GM19397 (cell line): ENCODE data around the gene HDAC5.
A peak's percentile ranks its signal among the peaks of the same experiment; 100 is the strongest.
"Not testable (repeated sequence)": the region's sequence is repeated elsewhere in the genome, so short reads cannot be mapped to it uniquely, and the experiment has no call there.

ENCODE experiments used
- ATAC-seq: cut with Tn5 transposase; IDR thresholded peaks from one replicate; pipeline ENCODE4 v1.9.1; 2021; ENCODE audit warnings: mild to moderate bottlenecking, moderate library complexity; ENCODE audit not compliant: unreplicated experiment

Gene HDAC5

GRCh38 chr17:44112284-44113280 lies 10.9 kb downstream of the HDAC5 start:
- no peak for ATAC-seq

DNA sequence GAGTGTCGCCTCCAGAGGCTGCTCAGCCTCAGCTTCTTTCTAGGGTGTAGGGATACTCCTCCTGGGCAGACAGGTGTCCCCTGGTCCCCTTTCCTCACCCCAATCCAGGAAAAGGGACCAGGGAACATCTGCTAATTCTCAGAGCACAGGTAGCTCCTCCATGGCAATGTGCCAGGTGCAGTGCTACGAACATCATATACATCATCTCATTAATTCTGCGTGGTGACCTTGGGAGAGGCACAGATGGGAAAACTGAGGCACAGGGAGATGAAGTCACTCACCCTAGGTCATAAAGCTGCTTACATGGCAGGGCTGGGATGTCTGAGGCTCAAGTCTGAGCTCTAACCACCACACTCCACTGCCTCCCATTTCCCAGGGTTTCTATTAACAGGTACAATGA lies 11.7 kb downstream of the HDAC5 start:
- no peak for ATAC-seq

- peak; percentile 55 for ATAC-seq
These were observed 12.4 kb downstream of the HDAC5 start for GRCh38 chr17:44110823-44111633.

DNA sequence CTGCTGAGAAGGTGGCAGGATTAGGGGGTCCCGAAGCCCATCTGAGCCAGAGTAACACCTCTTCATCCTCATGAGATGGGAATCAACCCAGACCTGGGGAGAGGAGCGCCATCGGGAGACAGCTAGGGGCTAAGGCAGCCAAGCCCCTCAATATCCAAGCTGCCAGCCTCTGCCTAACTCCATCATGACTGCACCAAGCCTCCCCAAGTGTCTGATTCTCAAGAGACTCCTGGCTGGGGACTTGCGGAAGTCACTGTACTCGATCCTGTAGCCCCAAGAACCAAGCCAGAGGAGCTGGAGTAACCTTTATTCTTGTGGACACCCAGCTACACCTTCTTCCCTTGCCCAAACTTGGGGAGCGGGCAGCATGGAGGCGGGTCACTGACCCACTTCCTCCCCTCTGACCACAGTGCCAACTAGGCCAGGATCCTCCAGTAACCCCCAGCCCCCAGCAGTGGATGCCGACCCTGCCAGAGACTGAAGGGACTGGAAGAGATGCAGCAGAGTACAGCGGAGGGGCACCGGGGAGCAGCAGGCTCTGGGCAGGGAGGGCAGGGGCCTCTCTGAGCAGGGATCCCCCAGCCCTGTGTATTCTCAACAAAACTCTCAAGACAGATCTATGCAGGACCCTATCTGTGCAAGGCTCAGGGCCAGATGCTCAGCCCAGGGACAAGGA lies 13.3 kb downstream of the HDAC5 start:
- no peak for ATAC-seq

DNA sequence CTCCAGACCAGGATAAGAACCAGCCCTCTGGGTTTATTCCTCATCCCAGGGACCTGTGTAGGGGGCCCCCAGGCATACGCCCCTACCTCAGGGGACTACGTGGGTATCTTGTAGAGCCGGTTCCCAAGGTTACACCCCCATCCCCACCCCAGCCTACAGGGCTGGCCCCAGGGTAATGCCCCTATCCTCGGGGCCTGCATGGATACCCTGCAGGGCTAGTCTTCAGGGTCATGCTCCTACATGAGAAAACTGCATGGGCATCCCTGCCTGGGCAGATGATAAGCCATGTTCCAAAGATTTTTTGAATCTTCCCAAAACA lies 14.2 kb downstream of the HDAC5 start:
- ATAC-seq: no peak

- no peak for ATAC-seq
These were observed 14.8 kb downstream of the HDAC5 start for GRCh38 chr17:44108440-44109311.

DNA sequence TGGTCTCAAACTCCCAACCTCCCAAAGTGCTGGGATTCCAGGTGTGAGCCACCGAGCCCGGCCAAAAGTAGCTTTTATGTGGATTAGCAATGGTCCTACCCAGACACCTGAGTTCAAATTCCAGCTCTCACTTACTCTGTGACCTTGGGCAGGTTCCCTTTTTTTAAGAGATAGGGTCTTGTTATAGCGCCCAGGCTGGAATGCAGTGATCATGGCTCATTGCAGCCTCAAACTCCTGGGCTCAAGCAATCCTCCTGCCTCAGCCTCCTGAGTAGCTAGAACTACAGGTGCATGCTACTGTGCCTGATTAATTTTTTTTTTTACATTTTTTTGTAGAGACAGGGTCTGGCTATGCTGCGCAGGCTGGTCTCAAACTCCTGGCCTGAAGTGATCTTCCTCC lies 16.6 kb downstream of the HDAC5 start:
- ATAC-seq: no peak

DNA sequence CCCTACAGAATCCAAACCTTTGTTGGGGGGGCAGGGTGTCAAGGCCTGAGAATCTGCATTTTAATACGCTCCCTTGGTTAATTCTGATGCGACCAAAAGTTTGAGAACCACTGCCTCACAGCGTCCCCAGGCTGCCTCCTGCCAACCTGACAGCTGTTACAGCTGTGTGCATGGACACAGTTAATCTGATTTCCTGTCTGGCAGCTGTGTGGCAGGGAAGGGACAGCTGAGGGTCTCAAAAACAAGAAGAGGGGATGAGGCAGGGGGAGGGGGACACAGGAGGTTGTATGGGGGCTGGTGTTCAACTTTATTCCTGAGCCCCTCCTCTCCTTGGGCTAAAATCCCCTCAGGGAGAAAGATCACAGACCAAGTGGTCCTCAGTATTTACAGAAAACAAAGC lies 17.5 kb downstream of the HDAC5 start:
- ATAC-seq: no peak

DNA sequence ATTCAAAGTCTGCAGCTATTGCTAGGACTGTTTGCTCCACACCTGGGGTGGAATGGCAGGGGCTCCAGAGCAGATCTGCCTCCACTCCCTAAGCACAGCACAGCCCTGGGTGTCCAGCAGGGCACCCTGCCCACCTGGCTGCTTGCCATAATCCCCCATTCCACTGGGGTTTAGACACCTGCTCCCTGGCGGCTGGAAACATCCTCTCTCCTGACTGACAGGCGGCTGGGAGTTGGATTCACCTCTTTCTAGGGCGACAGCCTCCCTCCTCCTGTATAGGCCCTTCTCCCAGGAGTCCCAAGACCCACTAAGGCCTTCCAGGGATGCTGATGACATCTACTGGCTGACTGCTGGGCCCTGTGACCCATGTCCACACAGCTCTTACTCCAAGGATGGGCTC lies 18.0 kb downstream of the HDAC5 start:
- no peak for ATAC-seq

- no peak for ATAC-seq
These were observed 20.4 kb downstream of the HDAC5 start for GRCh38 chr17:44102849-44103622.

- not testable (repeated sequence) for ATAC-seq
These were observed 21.6 kb downstream of the HDAC5 start for GRCh38 chr17:44101858-44102257.

DNA sequence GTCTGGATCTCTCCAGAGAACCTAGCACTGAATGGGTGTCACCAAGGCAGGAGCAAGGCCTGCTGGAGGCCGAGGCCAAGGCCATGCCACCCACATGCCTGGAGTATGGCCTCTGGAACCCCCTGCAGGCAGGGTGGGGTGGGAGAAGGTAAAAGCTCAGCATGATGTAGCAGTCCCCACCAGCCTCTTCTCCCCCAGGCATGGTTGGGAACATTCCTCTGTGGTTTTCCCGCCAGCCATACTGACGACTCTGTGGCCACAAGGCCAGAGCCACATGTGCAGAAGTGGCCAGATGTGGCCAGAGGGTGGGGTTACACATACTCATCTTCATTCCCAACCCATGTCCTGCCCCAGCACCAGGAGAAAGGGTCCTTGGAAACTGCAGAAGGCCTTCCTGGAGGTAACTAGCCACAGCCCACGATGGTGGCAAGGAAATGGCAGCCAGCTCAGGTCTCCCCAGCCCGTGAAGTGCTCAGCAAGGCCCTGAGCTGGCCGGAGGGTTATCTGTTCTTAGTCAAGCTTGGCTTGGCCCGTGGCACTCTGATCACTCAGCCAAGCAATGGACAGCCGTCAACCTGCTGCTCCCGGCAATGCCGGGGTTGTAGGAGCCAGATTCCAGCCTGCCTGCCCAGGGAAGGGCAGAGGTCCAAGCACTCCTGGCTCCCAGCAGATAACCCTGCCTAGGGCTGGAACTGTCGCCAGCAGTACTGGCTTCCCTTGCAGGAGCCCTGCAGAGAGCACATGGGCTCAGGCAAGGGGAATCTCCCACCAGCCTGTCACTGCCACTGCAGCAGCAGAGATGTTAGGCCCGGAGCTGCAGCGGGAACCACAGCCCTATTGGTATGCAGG lies 26.1 kb downstream of the HDAC5 start:
- ATAC-seq: no peak

DNA sequence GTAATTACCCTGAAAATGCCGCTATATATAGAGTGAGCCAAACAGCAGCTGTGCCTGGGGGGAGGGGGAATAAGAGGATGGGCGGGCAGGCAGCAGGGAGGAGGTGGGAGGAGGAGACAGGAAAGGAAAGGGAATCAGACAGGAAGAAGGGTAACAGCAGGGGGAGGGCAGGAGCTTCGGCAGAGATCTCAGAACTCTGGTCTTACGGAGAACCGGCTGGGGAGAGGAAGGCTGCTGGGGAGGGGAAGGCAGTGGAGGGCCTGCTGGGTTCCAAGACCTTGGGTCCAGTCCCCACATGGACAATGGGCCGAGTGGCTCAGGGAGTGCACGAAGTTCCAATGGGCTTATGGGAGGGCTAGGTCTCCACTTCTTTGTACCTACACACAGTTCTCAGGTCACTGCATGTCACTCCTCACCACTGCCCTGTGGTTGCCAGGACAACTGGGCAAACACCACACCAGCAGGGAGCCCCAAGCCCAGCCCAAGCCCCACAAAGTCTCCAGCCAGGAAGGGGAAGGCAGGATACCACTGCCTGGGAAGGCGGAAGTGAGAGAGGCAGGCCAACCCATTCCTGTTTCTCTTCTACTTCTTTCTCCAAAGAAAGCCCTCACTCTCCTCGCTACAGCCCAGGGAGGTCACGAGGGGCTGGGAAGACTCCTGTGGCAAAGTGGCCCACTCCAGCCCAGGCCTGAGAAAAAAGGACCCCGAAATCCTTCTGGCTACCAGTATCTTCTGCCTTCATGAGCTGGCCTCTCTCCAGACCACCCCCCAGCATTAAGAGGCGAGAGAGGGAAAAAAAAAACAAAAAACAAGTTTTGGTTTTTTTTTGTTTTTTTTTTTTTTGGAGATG lies 27.6 kb downstream of the HDAC5 start:
- no peak for ATAC-seq

DNA sequence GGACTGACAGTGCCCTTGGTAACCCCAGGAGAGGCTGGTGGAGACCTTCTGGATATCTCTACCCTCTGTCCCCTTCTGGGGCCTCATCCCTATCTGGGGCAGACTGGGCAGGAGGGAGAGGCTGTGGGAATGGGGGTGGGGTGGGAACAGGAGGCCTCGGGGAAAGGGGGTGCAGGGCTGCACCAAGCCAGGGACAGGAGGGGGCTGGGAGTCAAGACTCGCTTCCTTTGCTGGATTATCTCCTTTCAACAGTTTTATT lies 28.1 kb downstream of the HDAC5 start:
- ATAC-seq: no peak

- ATAC-seq: no peak
These were observed 28.6 kb downstream of the HDAC5 start for GRCh38 chr17:44094701-44095387.

- no peak for ATAC-seq
These were observed 30.1 kb downstream of the HDAC5 start for GRCh38 chr17:44093231-44093900.

GRCh38 chr17:44092051-44092450 lies 31.4 kb downstream of the HDAC5 start:
- no peak for ATAC-seq
